GM19099 (cell line): ENCODE results near the gene SMIM5.

Source experiments
- POLR2A ChIP-seq: IDR thresholded peaks from 3 replicates; pipeline ENCODE4 v1.6.1; 2011; ENCODE audit warnings: low read depth; ENCODE audit not compliant: insufficient read length; ENCODE audit errors: extremely low read depth

Gene SMIM5

GRCh38 chr17:75641343-75641742 lies 8.1 kb downstream of the SMIM5 start:
- TF ChIP-seq POLR2A = no peak

DNA sequence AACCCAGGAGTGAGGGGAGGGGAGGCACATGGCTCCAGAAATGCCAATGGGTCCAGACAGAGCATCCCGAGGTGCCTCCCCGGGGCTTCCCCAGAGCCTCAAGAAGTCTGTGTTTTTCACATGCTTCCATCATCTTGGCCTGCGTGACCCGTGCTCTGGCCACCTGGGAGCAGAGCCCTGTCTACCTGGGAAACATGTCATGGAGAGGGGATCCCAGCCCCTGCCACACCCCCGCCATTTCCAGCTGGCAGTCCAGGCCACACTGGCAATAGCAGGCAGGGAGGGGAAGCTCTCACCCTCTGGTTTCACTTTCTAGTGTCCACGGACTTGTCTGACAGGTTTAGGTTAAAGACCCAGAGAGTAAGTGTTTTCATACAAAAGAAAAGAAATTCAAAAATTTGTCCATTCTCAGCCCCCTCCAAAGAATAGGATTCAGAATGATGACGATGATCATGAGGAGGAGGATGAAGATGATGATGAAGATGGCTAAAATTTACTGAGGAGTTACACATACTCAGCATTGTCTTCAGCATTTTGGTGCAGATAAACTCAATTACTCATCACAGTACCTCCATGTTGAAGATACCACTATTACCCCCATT lies 9.0 kb downstream of the SMIM5 start:
- TF ChIP-seq POLR2A = no peak

- TF ChIP-seq POLR2A = no peak
Measured at GRCh38 chr17:75642784-75643642, 9.8 kb downstream of the SMIM5 start.

- TF ChIP-seq POLR2A = no peak
Measured at GRCh38 chr17:75643643-75644017, 10.4 kb downstream of the SMIM5 start.

- no peak for TF ChIP-seq POLR2A
Measured at GRCh38 chr17:75645501-75645888, 12.3 kb downstream of the SMIM5 start.

GRCh38 chr17:75645889-75646637 lies 12.8 kb downstream of the SMIM5 start:
- TF ChIP-seq POLR2A = peak; percentile 70

- no peak for TF ChIP-seq POLR2A
Measured at GRCh38 chr17:75646638-75646992, 13.4 kb downstream of the SMIM5 start.

- no peak for TF ChIP-seq POLR2A
Measured at GRCh38 chr17:75647061-75647460, 13.8 kb downstream of the SMIM5 start.

GRCh38 chr17:75647921-75648320 lies 14.7 kb downstream of the SMIM5 start:
- TF ChIP-seq POLR2A = no peak

GRCh38 chr17:75649687-75650086 lies 16.5 kb downstream of the SMIM5 start:
- TF ChIP-seq POLR2A = no peak

- no peak for TF ChIP-seq POLR2A
Measured at GRCh38 chr17:75650874-75651273, 17.6 kb downstream of the SMIM5 start.

DNA sequence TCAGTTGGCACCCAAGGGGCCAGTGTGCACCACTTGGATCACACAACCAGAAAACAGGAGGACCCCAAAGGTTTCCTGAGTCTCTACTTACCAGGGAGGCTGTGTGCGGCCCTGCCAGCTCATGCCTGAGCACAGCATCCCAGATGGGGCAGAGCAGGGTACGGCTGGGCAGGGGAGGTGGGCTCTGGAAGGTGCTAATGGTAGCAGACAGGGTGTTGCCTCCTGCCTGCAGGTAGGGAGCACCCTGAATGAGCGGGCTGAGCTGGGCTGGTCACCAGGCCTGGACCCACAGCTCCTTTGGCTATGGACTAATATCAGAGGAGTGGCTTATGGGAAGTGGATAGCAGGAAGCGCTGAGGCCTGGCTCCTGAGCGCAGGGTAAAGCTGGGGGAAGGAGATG lies 19.1 kb downstream of the SMIM5 start:
- no peak for TF ChIP-seq POLR2A

DNA sequence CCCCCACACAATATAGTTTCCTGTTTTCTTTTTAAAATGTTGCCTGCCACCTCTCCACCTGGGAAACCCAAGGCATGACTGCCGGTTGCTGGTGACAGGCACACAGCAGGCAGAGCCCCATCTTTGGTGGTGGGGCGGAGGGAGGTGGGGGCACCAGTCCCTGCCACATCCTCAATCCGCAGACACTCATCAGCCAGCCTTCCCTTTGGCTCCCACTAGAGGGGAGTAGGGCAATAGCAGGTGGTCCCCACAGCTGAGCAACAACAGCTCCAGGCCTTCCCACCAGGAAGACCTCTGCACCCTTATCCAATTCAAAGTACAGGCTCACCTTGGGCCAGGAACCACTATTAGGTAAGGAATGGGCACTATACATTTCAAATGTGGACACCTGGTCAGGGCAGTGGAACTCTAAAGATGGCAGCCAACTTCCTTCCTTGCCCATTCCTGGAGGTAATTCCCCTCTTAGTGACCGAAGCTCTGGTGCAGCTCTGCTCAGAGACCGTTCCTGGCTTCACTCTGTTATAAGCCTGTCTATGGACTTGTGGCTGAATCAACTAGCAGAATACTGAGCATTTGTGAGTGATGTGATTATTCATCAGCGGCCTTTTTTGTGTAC lies 19.8 kb downstream of the SMIM5 start:
- TF ChIP-seq POLR2A = no peak

DNA sequence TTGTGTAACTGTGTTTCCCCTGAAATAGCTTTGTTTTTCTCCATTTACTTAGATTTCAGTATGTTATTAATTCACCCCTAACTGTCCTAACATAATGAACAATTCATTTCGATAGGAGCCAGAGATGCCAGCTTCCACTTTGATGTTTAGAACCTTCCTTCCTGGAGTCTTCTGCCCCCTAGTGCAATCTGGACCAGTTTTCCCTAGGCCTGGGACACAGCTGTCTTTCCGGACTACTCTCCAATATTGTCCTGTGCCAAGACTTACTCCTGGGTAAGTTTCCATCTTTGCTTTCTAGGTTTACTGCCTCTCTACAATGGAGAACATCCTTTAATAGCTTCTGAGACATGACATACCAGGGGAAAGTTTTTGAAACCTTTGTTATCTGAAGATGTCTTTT lies 20.9 kb downstream of the SMIM5 start:
- TF ChIP-seq POLR2A = no peak

- no peak for TF ChIP-seq POLR2A
Measured at GRCh38 chr17:75658237-75658636, 25.0 kb downstream of the SMIM5 start.
